B cell (primary cell): ENCODE results near the gene KIF3A. TPM values are rescaled to one million over a fixed set of nuclear protein-coding genes. Genes with fewer than 3 reads are reported as not detected.

Experiments used
- ATAC-seq: fragments of 200-7000 bp; cut with Tn5 transposase; one replicate; pipeline ENCODE4 v1.10.0; 2021; ENCODE audit warnings: low read depth, mild to moderate bottlenecking, moderate number of reproducible peaks, moderate library complexity
- CTCF ChIA-PET: fragments of 350-600 bp; sonication (Branson Sonifier 250); formaldehyde crosslinking; loops from one replicate; lab custom pipeline; 2021; ENCODE audit warnings: antibody characterized with exemption, inconsistent platforms; lab: Charles Lee
- POLR2A ChIA-PET: fragments of 350-600 bp; sonication (Branson Sonifier 250); formaldehyde crosslinking; loops from one replicate; lab custom pipeline; 2021; ENCODE audit warnings: antibody characterized with exemption; lab: Charles Lee
- DNase-seq: peaks from one replicate; pipeline ENCODE4 v3.0.0; 2013
- H2AFZ ChIP-seq: 2 replicates; pipeline ENCODE4 v1.6.1; 2012; ENCODE audit warnings: mild to moderate bottlenecking, low read depth, low read length; ENCODE audit not compliant: insufficient read depth, poor library complexity, severe bottlenecking
- H3K27ac ChIP-seq, 2 donors: 1 replicate in 1 of 2; 2 replicates in 1 of 2; pipeline ENCODE4 v1.5.1; 2012 to 2013; ENCODE audit warnings: low read length in 2 of 2, mild to moderate bottlenecking in 2 of 2, moderate library complexity in 1 of 2
- H3K27me3 ChIP-seq, 4 experiments: fragments of 200-600 bp in 1 of 4; sonication (generic) in 1 of 4; replicated peaks in 1 of 4; 1 replicate in 2 of 4; 2 replicates in 2 of 4; pipeline versions ENCODE4 v1.6.1 to v1.7.0; 2013 to 2016; ENCODE audit warnings: low read length in 3 of 4, mild to moderate bottlenecking in 2 of 4, mixed read lengths in 1 of 4, moderate library complexity in 1 of 4; ENCODE audit not compliant: insufficient read depth in 4 of 4, control insufficient read depth in 3 of 4; ENCODE audit errors: control extremely low read depth in 1 of 4
- H3K36me3 ChIP-seq, 2 experiments: replicated peaks in 1 of 2; 1 replicate in 1 of 2; 2 replicates in 1 of 2; pipeline versions ENCODE4 v1.6.1 to v1.7.1; 2013; ENCODE audit warnings: low read length in 1 of 2; ENCODE audit not compliant: insufficient read depth in 2 of 2, control insufficient read depth in 1 of 2; ENCODE audit errors: control extremely low read depth in 1 of 2, extremely low read depth in 1 of 2
- H3K4me1 ChIP-seq, 2 donors: fragments of 200-600 bp in 1 of 2; sonication (generic) in 1 of 2; 1 replicate in 1 of 2; 2 replicates in 1 of 2; pipeline versions ENCODE4 v1.5.1 to v1.6.1; 2013 to 2017; ENCODE audit warnings: low read length in 2 of 2; ENCODE audit not compliant: control insufficient read depth in 2 of 2, insufficient read depth in 2 of 2
- H3K4me2 ChIP-seq: replicated peaks from 2 replicates; pipeline ENCODE3; 2012; ENCODE audit warnings: mild to moderate bottlenecking, low read depth, low read length; ENCODE audit not compliant: poor library complexity, severe bottlenecking
- H3K4me3 ChIP-seq, 5 experiments: fragments of 200-600 bp in 1 of 5; sonication (generic) in 1 of 5; 1 replicate in 3 of 5; 2 replicates in 2 of 5; pipeline versions ENCODE4 v1.5.1 to v1.7.0; 2011 to 2016; ENCODE audit warnings: low read length in 4 of 5, mild to moderate bottlenecking in 4 of 5, low read depth in 2 of 5, control low read depth in 1 of 5, moderate library complexity in 1 of 5; ENCODE audit not compliant: insufficient read depth in 1 of 5; ENCODE audit errors: control extremely low read depth in 1 of 5, extremely low read depth in 1 of 5
- H3K79me2 ChIP-seq: fragments of 200-600 bp; sonication (generic); one replicate; pipeline ENCODE4 v1.6.0; 2016; ENCODE audit warnings: low read length; ENCODE audit not compliant: control insufficient read depth, insufficient read depth
- H3K9ac ChIP-seq: fragments of 200-600 bp; sonication (generic); 2 replicates; pipeline ENCODE4 v1.6.1; 2017; ENCODE audit warnings: mild to moderate bottlenecking, low read length, moderate library complexity
- H3K9me3 ChIP-seq, 3 donors: one replicate each; pipeline versions ENCODE4 v1.6.1 to v1.7.1; 2013; ENCODE audit warnings: low read length in 2 of 3; ENCODE audit not compliant: control insufficient read depth in 2 of 3, insufficient read depth in 1 of 3; ENCODE audit errors: control extremely low read depth in 1 of 3
- H4K20me1 ChIP-seq: 2 replicates; pipeline ENCODE4 v1.6.0; 2012; ENCODE audit warnings: mild to moderate bottlenecking, low read length; ENCODE audit not compliant: insufficient read depth, control insufficient read depth, poor library complexity, severe bottlenecking
- H3K27ac Mint-ChIP-seq: one replicate; pipeline ENCODE4 v1.8.0; 2021; ENCODE audit warnings: mixed read lengths
- H3K27me3 Mint-ChIP-seq: one replicate; pipeline ENCODE4 v1.8.0; 2021; ENCODE audit warnings: mixed read lengths
- H3K4me1 Mint-ChIP-seq: one replicate; pipeline ENCODE4 v1.8.0; 2021; ENCODE audit warnings: mixed read lengths
- H3K4me3 Mint-ChIP-seq: one replicate; pipeline ENCODE4 v1.8.0; 2021; ENCODE audit warnings: mixed read lengths
- H3K9me3 Mint-ChIP-seq: one replicate; pipeline ENCODE4 v1.8.0; 2022; ENCODE audit warnings: mixed read lengths; ENCODE audit not compliant: insufficient read depth
- EZH2 ChIP-seq: IDR thresholded peaks from 2 replicates; pipeline ENCODE4 v1.6.1; 2012; ENCODE audit warnings: borderline replicate concordance, low read depth, mild to moderate bottlenecking, moderate library complexity, low read length; ENCODE audit not compliant: insufficient read depth, poor library complexity, severe bottlenecking
- WGBS: methylation state at CpG from one replicate; pipeline ENCODE4 v1.1.5; 2013; ENCODE audit warnings: missing lambda C conversion rate; ENCODE audit not compliant: insufficient coverage; 5-methylcytosine and 5-hydroxymethylcytosine counted together
- intact Hi-C: fragments of 100-400 bp; cut with micrococcal nuclease; formaldehyde crosslinking; loops from one replicate; pipeline ENCODE4 v1.10.0; 2022
- polyA plus RNA-seq: library from polyadenylated mRNA; depleted of rRNA; stranded (reverse); fragments of >200 nt; gene quantifications from 2 replicates; pipeline ENCODE4 v1.2.3, GENCODE V29; 2012
- total RNA-seq, 2 donors: library from RNA; stranded (reverse); fragments of 120-200 nt in 1 of 2; gene quantifications; 1 replicate in 1 of 2; 2 replicates in 1 of 2; pipeline versions ENCODE4 v1.2.3 to v1.2.4, GENCODE V29; 2013 to 2022
- TF ChIP-seq, protein P1 (sequence below): fragments of 200-600 bp; IDR thresholded peaks from one replicate; pipeline ENCODE4 v1.8.0; 2022; ENCODE audit warnings: antibody characterized with exemption, mild to moderate bottlenecking

KIF3A gene
- total and polyA plus RNA-seq, 2 donors (not counting 1 experiment from before 2014, with no cell fraction given): 1.3 to 16.0 TPM

DNA sequence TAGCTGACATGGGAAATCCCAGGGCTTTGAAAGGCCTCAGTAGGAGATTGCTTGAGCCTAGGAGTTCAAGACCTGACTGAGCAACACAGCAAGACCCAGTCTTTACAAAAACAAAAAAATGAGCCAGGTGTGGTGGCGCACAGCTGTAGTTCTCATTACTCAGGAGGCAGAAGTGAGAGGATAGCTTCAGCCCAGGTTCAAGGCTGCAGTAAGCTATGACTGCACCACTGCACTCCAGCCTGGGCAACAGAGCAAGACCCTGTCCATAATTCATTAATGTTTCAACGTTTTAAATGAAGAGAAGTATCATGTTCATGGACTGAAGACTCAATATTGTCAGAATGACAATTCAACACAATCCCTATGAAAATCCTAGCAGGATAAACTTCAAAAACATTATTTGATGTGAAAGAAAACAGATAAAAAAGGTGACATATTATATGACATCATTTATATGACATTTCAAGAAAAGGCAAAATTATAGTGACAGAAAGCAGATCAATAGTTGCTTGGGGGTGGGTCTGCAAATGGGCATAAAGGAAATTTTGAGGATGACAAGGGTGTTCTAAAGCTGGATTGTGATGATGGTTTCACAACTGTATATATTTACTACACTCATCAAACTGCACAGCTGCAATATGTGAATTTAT lies 3.7 kb downstream of the KIF3A start:
- H3K36me3 ChIP-seq: peaks cover 0 to 2% of the 10 kb centered on the region in 2 experiments
- no peak overlapping the region for H3K9ac ChIP-seq
- TF ChIP-seq, protein P1, sequence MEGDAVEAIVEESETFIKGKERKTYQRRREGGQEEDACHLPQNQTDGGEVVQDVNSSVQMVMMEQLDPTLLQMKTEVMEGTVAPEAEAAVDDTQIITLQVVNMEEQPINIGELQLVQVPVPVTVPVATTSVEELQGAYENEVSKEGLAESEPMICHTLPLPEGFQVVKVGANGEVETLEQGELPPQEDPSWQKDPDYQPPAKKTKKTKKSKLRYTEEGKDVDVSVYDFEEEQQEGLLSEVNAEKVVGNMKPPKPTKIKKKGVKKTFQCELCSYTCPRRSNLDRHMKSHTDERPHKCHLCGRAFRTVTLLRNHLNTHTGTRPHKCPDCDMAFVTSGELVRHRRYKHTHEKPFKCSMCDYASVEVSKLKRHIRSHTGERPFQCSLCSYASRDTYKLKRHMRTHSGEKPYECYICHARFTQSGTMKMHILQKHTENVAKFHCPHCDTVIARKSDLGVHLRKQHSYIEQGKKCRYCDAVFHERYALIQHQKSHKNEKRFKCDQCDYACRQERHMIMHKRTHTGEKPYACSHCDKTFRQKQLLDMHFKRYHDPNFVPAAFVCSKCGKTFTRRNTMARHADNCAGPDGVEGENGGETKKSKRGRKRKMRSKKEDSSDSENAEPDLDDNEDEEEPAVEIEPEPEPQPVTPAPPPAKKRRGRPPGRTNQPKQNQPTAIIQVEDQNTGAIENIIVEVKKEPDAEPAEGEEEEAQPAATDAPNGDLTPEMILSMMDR: no peak
- no peak for TF ChIP-seq EZH2
- 100% methylated on average over 1 of the region's 2 CpGs for WGBS
- ATAC-seq (no peak), DNase-seq (no peak)
- no peak overlapping the region for H3K4me2 ChIP-seq
- peaks cover 22% of the 10 kb centered on the region for H3K4me1 Mint-ChIP-seq
- H3K27me3 ChIP-seq: no peaks in the 10 kb centered on the region
- intact Hi-C loops: no loop called here
- H2AFZ ChIP-seq: no peak overlapping the region
- peaks cover 11 to 13% of the 10 kb centered on the region in 2 donors for H3K4me1 ChIP-seq
- H3K27me3 Mint-ChIP-seq: no peaks in the 10 kb centered on the region
- H3K9me3 Mint-ChIP-seq: no peaks in the 10 kb centered on the region
- H3K4me3 ChIP-seq: no peak overlapping the region
- no peak overlapping the region for H3K27ac ChIP-seq
- no peaks in the 10 kb centered on the region for H4K20me1 ChIP-seq
- H3K4me3 Mint-ChIP-seq: no peak overlapping the region
- peaks cover 17% of the 10 kb centered on the region for H3K79me2 ChIP-seq
- ChIA-PET POLR2A (no interaction called here), CTCF (no interaction called here)
- H3K9me3 ChIP-seq: no peaks in the 10 kb centered on the region
- no peak overlapping the region for H3K27ac Mint-ChIP-seq

DNA sequence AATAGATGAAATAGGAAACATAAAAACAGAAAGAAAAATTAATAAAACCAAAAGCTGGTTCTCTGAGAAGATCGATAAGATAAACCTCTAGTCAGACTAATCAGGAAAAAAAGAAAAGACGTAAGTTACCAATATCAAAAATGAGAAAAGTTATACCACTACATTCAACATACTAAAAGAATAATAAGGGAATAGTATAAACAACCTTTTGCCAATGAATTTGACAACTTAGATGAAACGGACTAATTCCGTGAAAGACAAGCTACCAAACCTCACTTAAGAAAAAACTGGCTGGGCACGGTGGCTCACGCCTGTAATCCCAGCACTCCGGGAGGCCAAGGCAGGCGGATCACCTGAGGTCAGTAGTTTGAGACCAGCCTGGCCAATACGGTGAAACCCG lies 7.5 kb downstream of the KIF3A start:
- Histone ChIP-seq H3K79me2 (no peaks in the 10 kb centered on the region), H3K9ac (no peak overlapping the region), H3K4me2 (no peak overlapping the region), H3K4me1 (no peaks in the 10 kb centered on the region), H3K9me3 (no peaks in the 10 kb centered on the region), H4K20me1 (no peaks in the 10 kb centered on the region), H2AFZ (no peak overlapping the region), H3K27me3 (no peaks in the 10 kb centered on the region), H3K27ac (no peak overlapping the region), H3K4me3 (no peak overlapping the region), H3K36me3 (peaks cover 0 to 2% of the 10 kb centered on the region in 2 experiments)
- intact Hi-C loops: no loop called here
- Mint-ChIP-seq H3K4me3 (no peak overlapping the region), H3K27ac (no peak overlapping the region), H3K9me3 (no peaks in the 10 kb centered on the region), H3K4me1 (no peaks in the 10 kb centered on the region), H3K27me3 (no peaks in the 10 kb centered on the region)
- no peak for TF ChIP-seq EZH2
- TF ChIP-seq, protein P1: no peak
- ChIA-PET CTCF (interaction anchor here (1.9 kb wide), 1 partner anchor 13 kb away, joined by 4 read pairs; no protein-coding TSS in a partner anchor), POLR2A (interaction anchor here (0.5 kb wide), 1 partner anchor 97 kb away, joined by 3 read pairs; no protein-coding TSS in a partner anchor)
- 98% methylated on average over 8 of the region's 10 CpGs for WGBS
- DNase-seq (no peak), ATAC-seq (no peak)
